Esophagus squamous epithelium (tissue), 4 donors: ENCODE data around the gene FZD2.

ENCODE experiments used
- POLR2A ChIP-seq, 4 donors: fragments of 450-650 bp; IDR thresholded peaks; one replicate each; pipeline ENCODE4 v1.6.1; 2017; ENCODE audit warnings: antibody characterized with exemption in 4 of 4, mild to moderate bottlenecking in 4 of 4, moderate library complexity in 3 of 4
- TF ChIP-seq, protein P1 (sequence below), 6 experiments: fragments of 450-650 bp in 4 of 6; fragments of 200-600 bp in 2 of 6; sonication (generic) in 2 of 6; IDR thresholded peaks; one replicate each; pipeline ENCODE4 v1.5.1; 2016 to 2019; ENCODE audit warnings: antibody characterized with exemption in 6 of 6, mild to moderate bottlenecking in 4 of 6, moderate library complexity in 4 of 6

DNA sequence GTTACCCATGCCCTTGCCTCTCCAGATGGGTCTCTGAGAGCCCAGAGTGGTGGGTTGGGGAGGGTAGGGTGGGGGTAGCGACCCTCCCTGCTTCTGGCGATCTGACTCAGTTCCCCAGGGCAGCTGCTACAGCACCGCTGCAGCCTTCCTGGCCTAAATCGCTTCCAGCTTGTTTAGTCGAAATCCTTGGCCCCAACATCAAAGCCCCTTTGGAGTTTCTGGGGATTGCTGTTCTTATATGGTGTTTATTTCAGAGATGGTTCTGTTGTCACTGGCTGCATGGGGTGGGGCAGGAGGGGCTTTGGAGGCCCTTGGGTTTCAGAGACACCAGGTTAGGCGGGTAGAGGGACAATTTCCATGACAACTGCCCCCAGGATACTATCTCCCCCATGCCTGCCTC lies 35.9 kb downstream of the FZD2 start:
- TF ChIP-seq, protein P1, sequence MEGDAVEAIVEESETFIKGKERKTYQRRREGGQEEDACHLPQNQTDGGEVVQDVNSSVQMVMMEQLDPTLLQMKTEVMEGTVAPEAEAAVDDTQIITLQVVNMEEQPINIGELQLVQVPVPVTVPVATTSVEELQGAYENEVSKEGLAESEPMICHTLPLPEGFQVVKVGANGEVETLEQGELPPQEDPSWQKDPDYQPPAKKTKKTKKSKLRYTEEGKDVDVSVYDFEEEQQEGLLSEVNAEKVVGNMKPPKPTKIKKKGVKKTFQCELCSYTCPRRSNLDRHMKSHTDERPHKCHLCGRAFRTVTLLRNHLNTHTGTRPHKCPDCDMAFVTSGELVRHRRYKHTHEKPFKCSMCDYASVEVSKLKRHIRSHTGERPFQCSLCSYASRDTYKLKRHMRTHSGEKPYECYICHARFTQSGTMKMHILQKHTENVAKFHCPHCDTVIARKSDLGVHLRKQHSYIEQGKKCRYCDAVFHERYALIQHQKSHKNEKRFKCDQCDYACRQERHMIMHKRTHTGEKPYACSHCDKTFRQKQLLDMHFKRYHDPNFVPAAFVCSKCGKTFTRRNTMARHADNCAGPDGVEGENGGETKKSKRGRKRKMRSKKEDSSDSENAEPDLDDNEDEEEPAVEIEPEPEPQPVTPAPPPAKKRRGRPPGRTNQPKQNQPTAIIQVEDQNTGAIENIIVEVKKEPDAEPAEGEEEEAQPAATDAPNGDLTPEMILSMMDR (IDR thresholded peaks at IDR 0.05): no peak
- no peak for TF ChIP-seq POLR2A (IDR thresholded peaks at IDR 0.05)
